GM23248 (cell line): ENCODE measurements around the gene AMFR.

Experiments used
- EZH2 ChIP-seq: fragments of 200-600 bp; sonication (generic); IDR thresholded peaks from 2 replicates; pipeline ENCODE4 v1.6.1; 2018; ENCODE audit warnings: antibody characterized with exemption, mild to moderate bottlenecking; ENCODE audit not compliant: insufficient read depth, poor library complexity, severe bottlenecking
- EZH2phosphoT487 ChIP-seq: fragments of 200-600 bp; sonication (generic); IDR thresholded peaks from 2 replicates; pipeline ENCODE4 v1.6.1; 2018; ENCODE audit warnings: antibody characterized with exemption, moderate library complexity, mild to moderate bottlenecking, low read depth; ENCODE audit not compliant: insufficient read depth

DNA sequence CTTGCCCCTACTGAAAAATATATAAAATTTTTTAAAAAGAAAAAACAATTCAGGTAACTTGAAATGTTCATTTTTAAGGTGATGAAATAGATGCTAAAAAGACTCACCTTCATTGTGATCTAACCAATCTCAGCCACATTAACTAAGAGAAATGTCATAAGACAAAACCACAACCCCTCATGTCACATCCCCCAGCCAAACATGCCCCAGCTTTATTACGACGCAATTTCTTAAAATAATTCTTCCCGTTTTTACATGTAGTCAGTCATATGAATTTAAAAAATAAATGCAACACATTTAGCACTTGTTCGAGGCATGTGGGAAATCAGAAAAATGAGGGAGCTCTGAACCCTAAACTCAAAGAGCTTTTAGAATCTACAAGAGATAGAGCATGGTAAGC is 9.5 kb downstream of the AMFR start:
- TF ChIP-seq EZH2phosphoT487 (no peak), EZH2 (no peak)
